22Rv1 (cell line): ENCODE results near the gene SPAG8.

Experiments
- H3K27ac ChIP-seq: fragments of 450-650 bp; 2 replicates; pipeline ENCODE4 v1.5.1; 2017
- ZFX ChIP-seq: fragments of 450-650 bp; IDR thresholded peaks from 2 replicates; pipeline ENCODE4 v1.6.1; 2017; ENCODE audit warnings: antibody characterized with exemption, borderline replicate concordance
- TF ChIP-seq, protein P1 (sequence below): fragments of 450-650 bp; IDR thresholded peaks from 2 replicates; pipeline ENCODE4 v1.5.1; 2017; ENCODE audit warnings: mild to moderate bottlenecking

Gene SPAG8

DNA sequence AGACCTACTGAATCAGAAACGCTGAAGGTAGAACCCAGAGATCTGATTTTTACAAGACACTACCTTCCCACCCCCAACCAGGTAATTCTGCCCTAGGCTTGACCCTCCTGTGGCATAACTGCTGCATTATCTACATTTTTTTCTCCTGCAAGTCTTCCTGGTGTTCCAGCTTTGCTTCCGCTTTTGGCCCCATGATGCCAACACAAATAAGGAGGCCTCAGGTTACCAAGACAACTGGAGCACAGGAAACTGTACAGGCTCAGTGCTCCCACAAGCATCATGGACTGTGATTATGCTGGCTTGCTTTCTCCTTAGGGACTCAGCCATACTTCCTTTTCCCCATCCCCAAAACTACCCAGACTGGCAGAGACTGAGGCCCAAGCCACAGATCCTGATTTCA, 51.4 kb downstream of the SPAG8 start:
- H3K27ac ChIP-seq = no peak overlapping the region
- TF ChIP-seq, protein P1, sequence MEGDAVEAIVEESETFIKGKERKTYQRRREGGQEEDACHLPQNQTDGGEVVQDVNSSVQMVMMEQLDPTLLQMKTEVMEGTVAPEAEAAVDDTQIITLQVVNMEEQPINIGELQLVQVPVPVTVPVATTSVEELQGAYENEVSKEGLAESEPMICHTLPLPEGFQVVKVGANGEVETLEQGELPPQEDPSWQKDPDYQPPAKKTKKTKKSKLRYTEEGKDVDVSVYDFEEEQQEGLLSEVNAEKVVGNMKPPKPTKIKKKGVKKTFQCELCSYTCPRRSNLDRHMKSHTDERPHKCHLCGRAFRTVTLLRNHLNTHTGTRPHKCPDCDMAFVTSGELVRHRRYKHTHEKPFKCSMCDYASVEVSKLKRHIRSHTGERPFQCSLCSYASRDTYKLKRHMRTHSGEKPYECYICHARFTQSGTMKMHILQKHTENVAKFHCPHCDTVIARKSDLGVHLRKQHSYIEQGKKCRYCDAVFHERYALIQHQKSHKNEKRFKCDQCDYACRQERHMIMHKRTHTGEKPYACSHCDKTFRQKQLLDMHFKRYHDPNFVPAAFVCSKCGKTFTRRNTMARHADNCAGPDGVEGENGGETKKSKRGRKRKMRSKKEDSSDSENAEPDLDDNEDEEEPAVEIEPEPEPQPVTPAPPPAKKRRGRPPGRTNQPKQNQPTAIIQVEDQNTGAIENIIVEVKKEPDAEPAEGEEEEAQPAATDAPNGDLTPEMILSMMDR = no peak
- no peak for TF ChIP-seq ZFX

DNA sequence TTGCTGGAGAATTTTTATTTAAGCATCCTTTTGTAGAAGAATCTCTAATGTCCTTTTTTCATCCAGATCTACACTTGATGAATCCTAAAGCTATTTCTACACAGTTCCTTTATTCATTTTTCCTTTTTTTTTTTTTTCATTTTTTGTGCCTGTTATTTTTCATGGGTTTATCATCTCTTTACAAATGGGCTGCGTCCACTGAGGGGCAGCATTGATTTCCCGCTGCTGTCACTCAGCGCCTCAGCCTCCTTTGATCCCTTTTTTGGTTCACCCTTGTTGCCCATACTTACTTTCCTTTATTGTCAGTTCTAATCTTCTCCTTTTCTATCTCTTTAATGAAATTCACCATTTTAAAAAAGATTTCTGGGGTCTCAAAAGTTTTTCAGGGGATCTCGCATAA, 52.3 kb downstream of the SPAG8 start:
- TF ChIP-seq ZFX = no peak
- TF ChIP-seq, protein P1 = no peak
- H3K27ac ChIP-seq = no peak overlapping the region
